ENCODE results near the gene ERC1. TPM values are rescaled to one million over a fixed set of nuclear protein-coding genes. Genes with fewer than 3 reads are reported as not detected.

Gene ERC1
- total RNA-seq, 2 donors from 2014 or later, result 18.9 to 72.9 TPM

- TF ChIP-seq POLR2AphosphoS5 (IDR thresholded peaks at IDR 0.05) (no peak), POLR2A (IDR thresholded peaks at IDR 0.05) (no peak), CTCF (IDR thresholded peaks at IDR 0.05) (no peak)
- no peaks in the 10 kb centered on the region for H3K36me3 ChIP-seq
- H3K9me3 ChIP-seq, result no peaks in the 10 kb centered on the region
- WGBS, result 96% methylated on average over 3 of the region's 3 CpGs
- intact Hi-C loops (cut with DNase I), result no loop called here
- H3K27me3 ChIP-seq (replicated peaks; ENCODE audit: insufficient read depth), result no peaks in the 10 kb centered on the region
- no peak for DNase-seq (ENCODE audit: low spot score)
- no peaks in the 10 kb centered on the region for H3K4me1 ChIP-seq (replicated peaks)
- H3K27ac ChIP-seq, result no peak overlapping the region
- H3K4me3 ChIP-seq, result no peak overlapping the region
Measured at GRCh38 chr12:1297206-1297605, 306.2 kb downstream of the ERC1 start.

- TF ChIP-seq POLR2A (IDR thresholded peaks at IDR 0.05) (no peak), POLR2AphosphoS5 (IDR thresholded peaks at IDR 0.05) (no peak), CTCF (IDR thresholded peaks at IDR 0.05) (no peak)
- no peak for DNase-seq (ENCODE audit: low spot score)
- Histone ChIP-seq H3K4me3 (no peak overlapping the region), H3K9me3 (no peaks in the 10 kb centered on the region), H3K4me1 (replicated peaks) (no peaks in the 10 kb centered on the region), H3K27ac (no peak overlapping the region), H3K27me3 (replicated peaks; ENCODE audit: insufficient read depth) (no peaks in the 10 kb centered on the region), H3K36me3 (no peaks in the 10 kb centered on the region)
- intact Hi-C loops (cut with DNase I), result no loop called here
- 97% methylated on average over 4 of the region's 4 CpGs for WGBS
Measured at GRCh38 chr12:1297639-1298175, 306.7 kb downstream of the ERC1 start.

- H3K4me3 ChIP-seq, result no peak overlapping the region
- H3K27me3 ChIP-seq (replicated peaks; ENCODE audit: insufficient read depth), result no peaks in the 10 kb centered on the region
- H3K36me3 ChIP-seq, result no peaks in the 10 kb centered on the region
- H3K4me1 ChIP-seq (replicated peaks), result no peaks in the 10 kb centered on the region
- DNase-seq (ENCODE audit: low spot score), result no peak
- no peak overlapping the region for H3K27ac ChIP-seq
- intact Hi-C loops (cut with DNase I), result no loop called here
- no peaks in the 10 kb centered on the region for H3K9me3 ChIP-seq
- 97% methylated on average over 2 of the region's 2 CpGs for WGBS
- TF ChIP-seq POLR2A (IDR thresholded peaks at IDR 0.05) (no peak), CTCF (IDR thresholded peaks at IDR 0.05) (no peak), POLR2AphosphoS5 (IDR thresholded peaks at IDR 0.05) (no peak)
Measured at GRCh38 chr12:1300460-1300859, 309.4 kb downstream of the ERC1 start.

GRCh38 chr12:1302201-1302870 lies 311.3 kb downstream of the ERC1 start:
- Histone ChIP-seq H3K27me3 (replicated peaks; ENCODE audit: insufficient read depth) (no peaks in the 10 kb centered on the region), H3K4me3 (no peak overlapping the region), H3K36me3 (no peaks in the 10 kb centered on the region), H3K27ac (no peak overlapping the region), H3K9me3 (no peaks in the 10 kb centered on the region), H3K4me1 (replicated peaks) (no peaks in the 10 kb centered on the region)
- intact Hi-C loops (cut with DNase I), result no loop called here
- 90% methylated on average over 7 of the region's 7 CpGs for WGBS
- DNase-seq (ENCODE audit: low spot score), result no peak
- no peak for TF ChIP-seq POLR2A (IDR thresholded peaks at IDR 0.05)
- TF ChIP-seq CTCF (IDR thresholded peaks at IDR 0.05), result no peak
- TF ChIP-seq POLR2AphosphoS5 (IDR thresholded peaks at IDR 0.05), result no peak

- intact Hi-C loops (cut with DNase I), result no loop called here
- no peak for DNase-seq (ENCODE audit: low spot score)
- H3K4me1 ChIP-seq (replicated peaks), result no peaks in the 10 kb centered on the region
- no peak for TF ChIP-seq POLR2A (IDR thresholded peaks at IDR 0.05)
- TF ChIP-seq POLR2AphosphoS5 (IDR thresholded peaks at IDR 0.05), result no peak
- no peak for TF ChIP-seq CTCF (IDR thresholded peaks at IDR 0.05)
- H3K4me3 ChIP-seq, result no peak overlapping the region
- no peaks in the 10 kb centered on the region for H3K36me3 ChIP-seq
- no peaks in the 10 kb centered on the region for H3K9me3 ChIP-seq
- 96% methylated on average over 3 of the region's 3 CpGs for WGBS
- H3K27ac ChIP-seq, result no peak overlapping the region
- H3K27me3 ChIP-seq (replicated peaks; ENCODE audit: insufficient read depth), result no peaks in the 10 kb centered on the region
Measured at GRCh38 chr12:1305063-1305434, 314.0 kb downstream of the ERC1 start.
